ENCODE results near the gene EDNRA.

EDNRA gene

GRCh38 chr4:147535124-147535523 lies 54.2 kb downstream of the EDNRA start:
- Histone ChIP-seq H3K4me1 (ENCODE audit: insufficient read depth, insufficient read length) (no peaks in the 10 kb centered on the region), H3K4me3 (ENCODE audit: insufficient read length, low read depth) (no peak overlapping the region), H3K36me3 (ENCODE audit: insufficient read depth, insufficient read length, low read length) (no peaks in the 10 kb centered on the region), H3K27me3 (ENCODE audit: insufficient read depth, insufficient read length) (no peaks in the 10 kb centered on the region), H3K9ac (ENCODE audit: insufficient read length, low read depth) (no peak overlapping the region), H3K9me3 (ENCODE audit: insufficient read depth, low read length) (no peaks in the 10 kb centered on the region)
- DNase-seq (ENCODE audit: low read depth, low spot score): no peak
- no peak for TF ChIP-seq SUZ12 (IDR thresholded peaks at IDR 0.05; ENCODE audit: extremely low read depth, insufficient read depth, insufficient read length)
- TF ChIP-seq ZNF274 (IDR thresholded peaks at IDR 0.05; ENCODE audit: low read depth, low read length): no peak
- no peak for TF ChIP-seq YY1 (IDR thresholded peaks at IDR 0.05; ENCODE audit: insufficient read depth, insufficient read length)

GRCh38 chr4:147538711-147539110 lies 57.8 kb downstream of the EDNRA start:
- no peak overlapping the region for H3K4me3 ChIP-seq (ENCODE audit: insufficient read length, low read depth)
- H3K4me1 ChIP-seq (ENCODE audit: insufficient read depth, insufficient read length): peaks cover 2% of the 10 kb centered on the region
- H3K9me3 ChIP-seq (ENCODE audit: insufficient read depth, low read length): no peaks in the 10 kb centered on the region
- DNase-seq (ENCODE audit: low read depth, low spot score): no peak
- no peaks in the 10 kb centered on the region for H3K36me3 ChIP-seq (ENCODE audit: insufficient read depth, insufficient read length, low read length)
- no peak overlapping the region for H3K9ac ChIP-seq (ENCODE audit: insufficient read length, low read depth)
- no peaks in the 10 kb centered on the region for H3K27me3 ChIP-seq (ENCODE audit: insufficient read depth, insufficient read length)
- no peak for TF ChIP-seq YY1 (IDR thresholded peaks at IDR 0.05; ENCODE audit: insufficient read depth, insufficient read length)
- no peak for TF ChIP-seq ZNF274 (IDR thresholded peaks at IDR 0.05; ENCODE audit: low read depth, low read length)
- no peak for TF ChIP-seq SUZ12 (IDR thresholded peaks at IDR 0.05; ENCODE audit: extremely low read depth, insufficient read depth, insufficient read length)

- DNase-seq (ENCODE audit: low read depth, low spot score): no peak
- H3K9ac ChIP-seq (ENCODE audit: insufficient read length, low read depth): no peak overlapping the region
- H3K4me3 ChIP-seq (ENCODE audit: insufficient read length, low read depth): no peak overlapping the region
- no peaks in the 10 kb centered on the region for H3K9me3 ChIP-seq (ENCODE audit: insufficient read depth, low read length)
- no peaks in the 10 kb centered on the region for H3K36me3 ChIP-seq (ENCODE audit: insufficient read depth, insufficient read length, low read length)
- TF ChIP-seq YY1 (IDR thresholded peaks at IDR 0.05; ENCODE audit: insufficient read depth, insufficient read length): no peak
- TF ChIP-seq ZNF274 (IDR thresholded peaks at IDR 0.05; ENCODE audit: low read depth, low read length): no peak
- TF ChIP-seq SUZ12 (IDR thresholded peaks at IDR 0.05; ENCODE audit: extremely low read depth, insufficient read depth, insufficient read length): no peak
- no peaks in the 10 kb centered on the region for H3K27me3 ChIP-seq (ENCODE audit: insufficient read depth, insufficient read length)
- peaks cover 2% of the 10 kb centered on the region for H3K4me1 ChIP-seq (ENCODE audit: insufficient read depth, insufficient read length)
Observed at GRCh38 chr4:147539959-147540358, 59.1 kb downstream of the EDNRA start.

- peaks cover 2% of the 10 kb centered on the region for H3K4me1 ChIP-seq (ENCODE audit: insufficient read depth, insufficient read length)
- DNase-seq (ENCODE audit: low read depth, low spot score): no peak
- no peaks in the 10 kb centered on the region for H3K36me3 ChIP-seq (ENCODE audit: insufficient read depth, insufficient read length, low read length)
- H3K9me3 ChIP-seq (ENCODE audit: insufficient read depth, low read length): no peaks in the 10 kb centered on the region
- no peak overlapping the region for H3K9ac ChIP-seq (ENCODE audit: insufficient read length, low read depth)
- no peak overlapping the region for H3K4me3 ChIP-seq (ENCODE audit: insufficient read length, low read depth)
- no peaks in the 10 kb centered on the region for H3K27me3 ChIP-seq (ENCODE audit: insufficient read depth, insufficient read length)
- TF ChIP-seq YY1 (IDR thresholded peaks at IDR 0.05; ENCODE audit: insufficient read depth, insufficient read length) (no peak), ZNF274 (IDR thresholded peaks at IDR 0.05; ENCODE audit: low read depth, low read length) (no peak), SUZ12 (IDR thresholded peaks at IDR 0.05; ENCODE audit: extremely low read depth, insufficient read depth, insufficient read length) (no peak)
Observed at GRCh38 chr4:147542229-147542990, 61.5 kb downstream of the EDNRA start.

GRCh38 chr4:147543034-147543433 lies 62.1 kb downstream of the EDNRA start:
- no peak for TF ChIP-seq SUZ12 (IDR thresholded peaks at IDR 0.05; ENCODE audit: extremely low read depth, insufficient read depth, insufficient read length)
- TF ChIP-seq YY1 (IDR thresholded peaks at IDR 0.05; ENCODE audit: insufficient read depth, insufficient read length): no peak
- TF ChIP-seq ZNF274 (IDR thresholded peaks at IDR 0.05; ENCODE audit: low read depth, low read length): no peak

GRCh38 chr4:147546349-147546748 lies 65.5 kb downstream of the EDNRA start:
- no peak overlapping the region for H3K9ac ChIP-seq (ENCODE audit: insufficient read length, low read depth)
- DNase-seq (ENCODE audit: low read depth, low spot score): no peak
- no peak for TF ChIP-seq ZNF274 (IDR thresholded peaks at IDR 0.05; ENCODE audit: low read depth, low read length)
- TF ChIP-seq YY1 (IDR thresholded peaks at IDR 0.05; ENCODE audit: insufficient read depth, insufficient read length): no peak
- TF ChIP-seq SUZ12 (IDR thresholded peaks at IDR 0.05; ENCODE audit: extremely low read depth, insufficient read depth, insufficient read length): no peak
- H3K4me1 ChIP-seq (ENCODE audit: insufficient read depth, insufficient read length): peaks cover 2% of the 10 kb centered on the region
- H3K27me3 ChIP-seq (ENCODE audit: insufficient read depth, insufficient read length): no peaks in the 10 kb centered on the region
- H3K4me3 ChIP-seq (ENCODE audit: insufficient read length, low read depth): no peak overlapping the region
- peaks cover 3% of the 10 kb centered on the region; the same call in 1 of the 2 replicates for H3K9me3 ChIP-seq (ENCODE audit: insufficient read depth, low read length)
- no peaks in the 10 kb centered on the region for H3K36me3 ChIP-seq (ENCODE audit: insufficient read depth, insufficient read length, low read length)

More at GRCh38 chr4:147543034-147543433, 62.1 kb downstream of the EDNRA start:
- H3K9ac ChIP-seq (ENCODE audit: insufficient read length, low read depth): no peak overlapping the region
- no peak overlapping the region for H3K4me3 ChIP-seq (ENCODE audit: insufficient read length, low read depth)
- no peaks in the 10 kb centered on the region for H3K9me3 ChIP-seq (ENCODE audit: insufficient read depth, low read length)
- peaks cover 2% of the 10 kb centered on the region for H3K4me1 ChIP-seq (ENCODE audit: insufficient read depth, insufficient read length)
- no peak for DNase-seq (ENCODE audit: low read depth, low spot score)
- no peaks in the 10 kb centered on the region for H3K36me3 ChIP-seq (ENCODE audit: insufficient read depth, insufficient read length, low read length)
- H3K27me3 ChIP-seq (ENCODE audit: insufficient read depth, insufficient read length): no peaks in the 10 kb centered on the region

- no peaks in the 10 kb centered on the region for H3K36me3 ChIP-seq (ENCODE audit: insufficient read depth, insufficient read length, low read length)
- H3K9me3 ChIP-seq (ENCODE audit: insufficient read depth, low read length): peaks cover 8% of the 10 kb centered on the region; the same call in 1 of the 2 replicates
- H3K4me1 ChIP-seq (ENCODE audit: insufficient read depth, insufficient read length): no peaks in the 10 kb centered on the region
- no peaks in the 10 kb centered on the region for H3K27me3 ChIP-seq (ENCODE audit: insufficient read depth, insufficient read length)
- H3K4me3 ChIP-seq (ENCODE audit: insufficient read length, low read depth): no peak overlapping the region
- no peak for TF ChIP-seq SUZ12 (IDR thresholded peaks at IDR 0.05; ENCODE audit: extremely low read depth, insufficient read depth, insufficient read length)
- TF ChIP-seq ZNF274 (IDR thresholded peaks at IDR 0.05; ENCODE audit: low read depth, low read length): no peak
- TF ChIP-seq YY1 (IDR thresholded peaks at IDR 0.05; ENCODE audit: insufficient read depth, insufficient read length): no peak
- DNase-seq (ENCODE audit: low read depth, low spot score): no peak
- no peak overlapping the region for H3K9ac ChIP-seq (ENCODE audit: insufficient read length, low read depth)
Observed at GRCh38 chr4:147547314-147548056, 66.6 kb downstream of the EDNRA start.

Measured in NT2/D1 (cell line).